AG08395 (cell line): ENCODE results near the gene RPH3AL.

Source experiments
- DNase-seq: peaks from one replicate; pipeline ENCODE4 v3.0.0; 2012; ENCODE audit warnings: mixed read lengths, low spot score

RPH3AL gene

DNA sequence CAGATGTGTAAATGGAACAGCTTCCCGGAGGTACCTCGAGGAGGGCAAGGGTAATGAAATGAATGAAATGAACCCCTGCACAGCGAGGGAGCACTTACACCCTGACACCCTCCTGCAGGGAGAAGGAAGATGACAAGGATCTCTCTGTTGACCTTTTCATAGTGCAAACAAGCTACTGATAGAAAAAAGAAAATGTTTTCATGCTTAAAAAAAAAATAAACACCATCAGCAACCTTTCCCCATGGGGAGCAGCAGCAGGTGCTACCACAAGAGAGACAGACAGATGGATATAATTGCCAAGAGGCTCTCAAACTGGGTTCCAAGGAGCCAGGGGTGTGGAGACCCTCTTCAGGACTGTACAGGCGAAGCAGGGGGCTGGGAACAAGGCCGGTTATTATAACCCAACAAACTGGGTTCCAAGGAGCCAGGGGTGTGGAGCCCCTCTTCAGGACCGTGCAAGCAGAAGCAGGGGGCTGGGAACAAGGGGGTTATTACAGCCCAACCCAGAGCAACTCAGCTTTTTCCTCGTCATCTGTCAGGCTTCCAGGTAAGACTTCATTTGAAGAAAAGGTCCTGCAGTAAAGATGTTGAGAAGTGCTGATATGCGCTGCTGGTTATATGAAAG, 718 bp upstream of the RPH3AL start:
- DNase-seq: no peak

DNA sequence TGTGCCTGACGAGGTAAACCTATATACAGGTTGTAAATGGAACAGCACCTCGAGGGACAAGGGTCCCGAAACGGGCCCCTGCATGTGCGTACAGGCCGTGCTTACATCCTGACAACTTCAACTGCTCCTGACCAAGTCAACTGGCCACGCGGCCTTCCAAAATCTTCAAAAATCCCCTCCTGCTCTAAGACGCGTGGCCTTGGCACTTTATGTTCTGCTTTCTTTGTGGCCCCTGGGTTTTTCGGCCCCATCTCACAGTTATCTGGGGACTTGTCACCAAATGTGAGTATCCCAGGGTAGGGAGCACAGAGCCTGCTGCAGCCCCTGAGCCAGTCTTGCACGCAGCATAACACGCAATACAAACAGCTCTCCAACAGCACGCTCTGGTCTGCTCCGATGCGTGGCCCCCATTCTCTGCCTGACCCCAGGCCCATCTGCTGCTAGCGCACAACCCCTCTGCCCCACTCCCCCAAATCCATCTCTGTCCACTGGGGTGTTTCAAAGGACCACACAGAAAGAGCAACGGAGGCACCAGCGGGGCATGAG, 659 bp downstream of the RPH3AL start:
- DNase-seq: no peak

DNA sequence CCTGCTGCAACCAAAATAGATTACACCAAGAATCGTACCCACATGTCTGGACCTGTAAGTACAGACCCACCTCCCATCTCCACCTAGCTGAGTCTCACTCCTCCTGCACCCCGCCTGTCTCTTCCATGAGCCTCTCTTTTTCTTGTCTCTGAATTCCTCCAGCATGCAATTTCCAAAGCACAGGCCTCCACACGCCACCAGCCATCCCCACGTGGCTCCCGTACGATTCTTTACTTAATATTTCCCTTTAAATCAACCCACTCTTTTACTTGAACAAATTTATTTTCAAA, 1.2 kb downstream of the RPH3AL start:
- no peak for DNase-seq

DNA sequence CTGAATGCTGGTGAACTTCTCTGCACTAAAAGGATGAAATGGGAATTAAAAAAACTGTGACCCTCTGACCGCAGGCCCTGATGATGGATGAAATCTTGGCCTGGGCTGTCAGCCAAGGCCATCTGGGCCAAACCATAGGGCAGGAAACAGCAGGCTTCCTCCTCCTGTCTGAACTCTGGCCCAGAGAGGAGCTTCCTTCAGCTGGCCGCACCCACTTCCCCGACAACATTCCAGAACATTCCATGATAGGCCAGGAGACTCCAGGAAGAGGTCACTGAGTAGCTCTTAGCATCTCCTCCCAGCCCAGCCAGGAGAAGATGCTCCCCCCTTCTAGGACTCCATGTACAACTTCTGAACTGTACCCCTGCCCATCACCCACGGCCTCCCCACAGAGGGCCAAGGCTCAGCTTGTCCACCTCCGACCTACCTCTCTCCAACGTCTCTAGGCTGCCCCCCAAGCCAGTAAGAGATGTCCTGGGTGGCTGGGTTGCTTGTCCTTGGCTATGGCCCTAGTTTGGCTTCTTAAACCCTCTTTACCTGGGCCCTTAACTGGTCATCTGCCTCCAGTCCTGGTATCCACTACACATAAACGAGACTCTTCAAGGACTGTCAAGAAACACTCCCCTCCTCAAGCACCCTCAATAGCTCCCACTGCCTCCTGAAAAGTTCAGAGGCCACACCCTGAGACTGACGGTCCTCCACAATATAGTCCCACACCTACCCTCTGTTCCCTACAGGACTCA, 1.7 kb downstream of the RPH3AL start:
- peak; percentile 95 for DNase-seq

DNA sequence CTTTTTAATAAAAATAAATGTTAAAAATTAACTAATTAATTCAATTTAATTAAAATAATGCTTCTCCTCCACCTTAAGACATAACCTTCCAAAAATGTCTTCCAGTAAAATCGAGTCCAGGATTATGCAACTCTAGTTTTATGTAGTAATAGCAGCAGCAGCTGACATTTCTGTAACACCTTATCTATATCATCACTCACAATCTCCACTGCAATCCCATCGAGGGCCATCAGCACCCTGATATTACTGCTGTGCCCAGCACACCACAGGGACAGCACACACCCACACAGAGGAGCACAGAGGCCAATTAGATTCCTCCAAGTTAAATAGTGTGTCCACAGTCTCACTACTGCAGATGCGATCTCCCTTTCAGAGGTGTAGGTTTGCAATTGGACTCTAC, 2.9 kb downstream of the RPH3AL start:
- DNase-seq: no peak

DNA sequence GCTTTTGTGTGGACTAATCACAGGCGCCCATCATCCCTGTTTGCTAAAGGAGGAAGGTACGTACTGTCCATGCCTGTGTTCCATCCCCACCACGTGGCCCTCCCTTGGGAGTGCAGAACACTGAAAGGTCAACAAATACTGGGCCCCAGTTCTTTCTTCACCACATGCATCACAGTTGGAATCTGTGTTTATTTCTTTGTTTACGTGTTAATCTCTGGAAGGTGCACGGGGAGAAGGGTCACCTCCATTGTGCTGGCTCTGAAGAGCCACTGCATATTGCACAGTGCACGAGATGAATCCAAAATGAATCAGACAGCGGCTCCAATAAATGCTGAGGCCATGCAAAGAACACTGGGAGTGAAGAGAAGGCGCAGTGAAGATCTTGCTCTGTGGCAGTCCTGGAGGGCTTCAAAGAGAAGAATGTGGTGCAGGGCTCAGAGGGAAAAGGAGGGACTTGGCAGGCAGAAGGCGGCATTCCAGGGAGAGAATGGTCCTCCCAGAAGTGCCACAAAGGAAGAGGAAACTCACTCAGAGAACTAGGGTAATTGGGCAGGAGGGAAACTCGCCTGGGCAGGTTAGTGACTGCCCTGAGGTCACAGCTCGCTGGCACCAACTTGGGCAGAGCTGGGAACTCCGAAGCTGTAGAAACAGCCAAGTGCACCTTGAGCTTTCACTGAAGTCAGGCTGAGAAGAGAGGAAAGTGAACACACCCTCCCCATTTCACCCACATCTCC, 3.7 kb downstream of the RPH3AL start:
- DNase-seq: no peak

DNA sequence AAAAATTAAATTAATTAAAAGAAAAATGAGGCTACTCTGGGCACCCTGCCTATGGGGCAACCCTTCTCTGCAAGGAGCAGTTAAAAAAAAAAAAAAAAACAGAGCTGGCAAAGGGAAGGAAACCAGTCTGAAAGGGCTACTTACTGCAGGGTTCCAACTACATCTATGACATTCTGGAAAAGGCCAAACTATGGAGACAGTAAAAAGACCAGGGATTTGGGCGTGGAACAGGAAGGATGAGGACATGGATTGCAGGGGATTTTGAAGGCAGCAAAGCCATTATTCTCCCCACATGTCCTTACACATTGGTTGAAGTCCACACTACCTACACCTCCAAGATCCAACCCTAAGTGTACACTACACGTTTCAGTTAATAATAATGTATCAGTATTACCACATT, 4.6 kb downstream of the RPH3AL start:
- no peak for DNase-seq

DNA sequence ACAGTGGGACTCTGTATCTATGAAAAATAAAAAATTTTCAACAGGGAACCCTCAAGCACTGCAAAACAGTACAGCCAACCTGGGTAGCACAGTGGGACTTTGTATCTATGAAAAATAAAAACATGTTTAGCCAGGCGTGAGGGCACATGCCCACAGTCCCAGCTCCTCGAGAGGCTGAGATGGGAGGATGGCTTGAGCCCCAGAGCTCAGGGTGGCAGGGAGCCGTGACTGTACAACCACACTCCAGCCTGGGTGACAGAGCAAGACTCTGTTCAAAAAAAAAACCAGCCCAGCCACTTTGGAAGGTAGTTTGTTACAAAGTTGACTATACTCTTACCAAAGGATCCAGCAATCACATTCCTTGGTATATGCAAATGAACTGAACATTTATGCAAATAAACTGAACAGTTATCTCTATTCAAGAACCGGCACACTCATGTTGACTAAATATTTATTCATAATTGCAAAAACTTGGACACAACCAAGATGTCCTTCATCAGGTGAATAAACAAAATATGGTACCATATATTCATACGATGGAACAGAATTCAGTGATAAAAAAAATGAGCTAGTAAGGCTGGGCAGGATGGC, 5.2 kb downstream of the RPH3AL start:
- no peak for DNase-seq

DNA sequence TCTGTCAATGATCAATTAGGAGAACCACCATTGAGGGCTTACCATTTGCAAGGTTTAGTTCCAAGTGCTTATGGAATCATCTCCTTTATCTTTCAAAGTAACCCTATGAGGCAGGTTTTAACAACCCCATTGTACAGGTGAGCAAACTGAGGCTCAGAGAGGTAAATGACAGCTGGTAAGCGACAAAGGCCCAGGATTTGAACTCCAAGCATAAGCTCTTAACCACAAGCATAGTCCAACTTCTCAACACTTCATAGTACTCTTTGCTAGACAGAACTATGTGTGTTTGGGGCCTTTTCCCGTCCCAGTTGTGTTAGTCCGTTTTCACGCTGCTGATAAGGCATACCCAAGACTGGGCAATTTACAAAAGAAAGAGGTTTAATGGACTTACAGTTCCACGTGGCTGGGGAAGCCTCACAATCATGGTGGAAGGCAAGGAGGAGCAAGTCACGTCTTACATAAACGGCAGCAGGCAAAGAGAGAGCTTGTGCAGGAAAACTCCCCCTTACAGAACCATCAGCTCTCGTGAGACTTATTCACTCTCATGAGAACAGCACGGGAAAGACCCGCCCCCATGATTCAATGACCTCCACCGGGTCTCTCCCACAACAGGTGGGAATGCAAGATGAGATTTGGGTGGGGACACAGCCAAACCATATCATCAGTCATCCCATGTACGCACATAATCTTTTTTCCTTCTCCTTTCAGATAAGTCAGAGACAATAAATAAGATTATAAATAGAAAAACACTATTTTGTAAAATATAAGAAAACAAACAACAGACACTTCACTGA, 6.4 kb downstream of the RPH3AL start:
- no peak for DNase-seq

DNA sequence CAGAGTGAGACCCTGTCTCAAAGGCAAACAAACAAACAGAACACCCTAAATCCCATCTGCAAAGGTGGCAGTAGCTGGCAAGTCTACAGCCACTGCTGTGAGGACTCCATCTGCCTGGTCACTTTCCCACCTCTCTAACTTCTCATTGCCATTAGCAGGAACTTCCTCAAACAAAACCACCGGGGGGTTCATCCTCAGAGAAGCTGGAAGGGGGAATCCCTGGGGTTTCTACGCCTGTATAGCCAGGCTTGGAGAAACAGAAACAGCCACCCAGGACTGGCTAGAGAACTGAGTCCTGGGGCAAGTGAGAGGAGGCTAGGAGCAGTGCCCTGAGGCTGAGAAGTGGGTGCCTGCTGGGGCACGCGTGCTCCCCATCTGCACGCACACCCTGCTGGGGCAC, 7.3 kb downstream of the RPH3AL start:
- DNase-seq: no peak

DNA sequence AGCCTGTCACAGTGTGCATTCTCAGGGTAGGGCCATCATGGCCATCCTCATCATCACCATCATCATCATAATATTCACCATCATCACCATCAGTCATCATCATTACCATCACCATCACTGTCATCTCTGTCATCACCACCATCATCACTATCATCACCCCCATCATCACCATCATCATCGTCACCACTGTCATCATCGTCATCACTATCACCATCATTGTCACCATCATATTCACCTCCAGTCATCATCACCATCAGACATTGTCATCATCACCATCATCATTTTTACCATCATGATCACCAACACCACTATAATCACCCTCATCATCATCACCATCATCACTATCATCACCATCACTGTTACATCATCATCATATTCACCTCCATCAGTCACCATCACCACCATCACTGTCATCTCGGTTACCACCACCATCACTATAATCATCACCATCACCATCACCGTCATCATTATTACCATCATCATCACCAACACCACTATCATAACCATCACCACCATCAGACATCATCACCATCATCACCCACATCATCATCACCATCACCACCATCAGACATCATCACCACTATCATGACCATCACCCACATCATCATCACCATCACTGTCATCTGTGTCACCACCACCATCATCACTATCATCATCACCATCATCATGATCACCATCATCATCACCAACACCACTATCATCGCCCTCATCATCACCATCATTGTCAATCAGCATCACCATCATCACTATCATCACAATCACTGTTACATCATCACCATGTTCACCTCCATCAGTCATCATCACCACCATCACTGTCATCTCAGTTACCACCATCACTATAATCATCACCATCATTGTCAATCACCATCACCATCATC, 8.5 kb downstream of the RPH3AL start:
- no peak for DNase-seq

DNA sequence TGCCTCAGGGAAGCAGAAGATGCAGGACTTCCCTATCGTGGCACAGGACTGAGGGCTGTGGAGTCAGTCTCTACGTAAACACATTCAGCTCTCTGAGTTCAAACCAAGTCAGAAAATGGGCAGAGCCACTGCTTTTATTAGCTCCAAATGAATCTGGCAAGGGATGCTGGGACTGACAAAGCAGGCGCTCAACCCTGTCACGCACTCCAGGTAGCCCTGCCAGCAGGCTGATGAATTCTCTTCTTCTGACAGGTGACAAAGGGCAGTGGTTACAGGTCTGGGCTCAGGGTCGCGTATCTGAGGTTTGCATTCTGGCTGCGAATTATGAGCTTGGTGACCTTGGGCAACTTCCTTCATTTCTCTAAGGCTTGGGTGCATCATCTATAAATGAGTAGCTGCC, 9.4 kb downstream of the RPH3AL start:
- no peak for DNase-seq

DNA sequence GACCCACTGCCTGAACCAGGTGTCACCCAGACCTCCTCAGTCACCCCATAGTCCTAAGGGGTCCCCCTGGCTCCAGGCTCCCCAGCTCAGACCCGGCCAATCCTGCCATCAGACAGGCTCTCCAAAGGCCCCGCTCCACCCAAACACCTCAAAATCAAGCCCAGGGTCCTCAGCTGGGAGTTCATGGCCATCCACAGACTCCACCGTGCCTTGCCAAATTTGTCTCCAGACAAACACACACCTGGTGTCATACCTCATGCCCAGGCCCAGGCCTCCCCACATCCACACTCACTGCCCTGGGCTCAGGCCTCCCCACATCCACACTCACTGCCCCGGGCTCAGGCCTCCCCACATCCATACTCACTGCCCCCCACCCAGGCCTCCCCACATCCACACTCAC, 12.5 kb downstream of the RPH3AL start:
- no peak for DNase-seq

DNA sequence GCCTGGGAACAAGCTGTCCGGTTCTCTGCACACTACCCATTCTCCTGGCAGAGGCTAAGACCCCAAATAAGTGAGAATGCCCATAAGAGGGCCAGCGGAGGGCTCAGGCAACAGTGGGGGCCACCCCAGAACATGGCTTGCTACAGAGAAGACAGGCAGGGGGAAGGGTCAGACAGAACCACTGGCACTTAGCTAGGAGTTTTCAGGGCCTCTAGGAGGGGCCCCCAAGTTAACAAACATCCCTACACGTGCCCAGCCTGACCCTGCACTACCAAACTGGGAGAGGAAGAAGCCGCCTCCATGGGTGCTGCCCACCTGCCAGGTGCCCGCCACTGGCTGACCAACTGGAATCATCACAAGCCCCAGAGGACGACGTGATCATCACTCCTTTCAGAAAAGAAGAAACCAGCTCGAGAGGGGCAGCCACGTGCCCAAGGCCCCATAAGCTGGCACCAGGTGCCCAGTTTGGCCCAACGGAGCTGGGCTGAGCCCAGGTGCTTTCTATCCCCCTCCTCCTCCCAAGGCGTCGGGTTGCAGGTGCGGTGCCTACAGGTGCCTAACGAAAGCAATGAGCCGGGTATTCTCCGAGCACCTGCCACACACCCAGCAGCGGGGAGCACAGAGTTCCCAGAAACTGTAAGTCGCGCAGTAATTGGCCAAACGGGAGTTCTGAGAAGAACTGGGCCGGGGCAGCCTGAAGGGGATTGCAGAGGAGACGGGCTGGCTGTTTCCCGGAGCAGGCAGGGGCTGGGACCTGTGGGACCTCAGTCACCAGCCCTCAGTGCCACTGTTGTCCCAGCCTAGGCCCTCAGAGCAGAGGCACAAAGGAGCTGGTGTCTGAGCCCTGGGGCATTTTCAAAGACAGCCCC, 13.2 kb downstream of the RPH3AL start:
- DNase-seq: no peak

DNA sequence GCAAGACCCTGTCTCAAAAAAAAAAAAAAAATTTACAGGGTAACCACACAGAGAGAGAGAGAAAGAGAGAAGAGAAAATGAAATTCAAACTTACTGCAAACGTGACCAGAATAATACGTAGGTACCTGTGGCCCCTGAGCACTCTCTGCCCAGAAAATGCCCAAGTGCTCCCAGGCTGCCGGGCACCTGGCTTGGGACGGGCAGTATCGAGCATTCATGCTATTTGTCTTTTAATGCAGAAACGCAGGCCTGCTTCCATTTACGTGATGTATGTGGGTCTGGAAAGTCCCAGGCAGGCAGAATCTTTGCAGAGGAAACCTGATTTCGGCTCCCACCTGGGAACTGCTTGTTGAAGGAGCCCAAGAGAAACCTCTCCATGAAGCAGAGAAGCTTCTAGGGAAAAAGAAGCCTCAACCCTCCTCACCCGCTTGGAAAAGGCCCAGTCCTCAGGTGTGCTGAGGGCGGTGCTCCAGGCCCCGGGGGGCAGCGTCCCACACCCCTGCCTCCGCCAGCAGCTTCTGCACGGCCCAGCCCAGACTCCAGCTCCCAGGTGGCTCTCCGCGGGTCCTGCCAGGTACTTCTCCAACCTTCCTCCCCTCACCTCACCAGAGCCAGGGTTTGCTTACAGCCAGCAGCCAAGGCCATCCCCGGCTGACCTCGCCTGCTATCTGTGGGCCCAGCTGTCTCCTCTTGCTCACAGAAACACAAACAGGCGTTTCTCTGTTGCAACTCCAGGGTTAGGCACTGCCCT, 14.0 kb downstream of the RPH3AL start:
- no peak for DNase-seq

DNA sequence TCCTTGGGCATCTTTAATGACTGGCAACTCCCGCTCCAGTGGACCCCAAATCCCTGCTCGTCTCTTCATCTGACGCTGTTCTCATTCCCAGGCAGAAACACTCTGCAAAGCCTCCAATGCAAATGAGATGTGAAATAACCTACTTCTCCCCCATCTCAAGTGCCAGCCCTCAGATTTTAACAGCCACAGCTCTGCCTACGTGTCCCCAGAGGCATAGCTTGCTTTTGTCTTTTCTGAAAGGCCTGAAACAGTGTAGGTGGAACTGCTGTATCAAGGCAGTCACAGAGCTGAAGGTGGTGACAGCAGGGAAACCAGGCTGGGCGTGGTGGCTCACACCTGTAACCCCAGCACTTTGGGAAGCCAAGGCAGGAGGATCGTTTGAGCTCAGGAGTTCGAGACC, 14.7 kb downstream of the RPH3AL start:
- DNase-seq: no peak

DNA sequence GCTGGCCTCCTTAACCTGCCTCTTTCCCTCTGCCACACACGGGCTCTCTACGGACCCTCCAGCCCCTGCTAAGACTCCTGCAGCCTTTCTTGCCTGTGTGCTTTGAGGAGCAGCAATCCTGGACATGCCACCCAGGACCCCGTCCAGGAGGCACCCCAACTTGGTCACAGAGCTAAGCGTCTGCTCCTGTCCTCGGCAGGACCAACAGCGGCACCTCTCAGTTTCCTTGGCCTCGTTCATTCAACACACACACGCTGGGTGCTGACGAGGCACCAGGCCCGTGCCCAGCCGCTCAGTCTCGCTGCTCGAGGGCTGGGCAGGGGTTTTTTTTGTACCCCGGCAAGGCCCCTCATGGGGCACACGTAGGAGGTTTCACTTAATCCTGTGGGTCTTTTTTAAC, 15.2 kb downstream of the RPH3AL start:
- no peak for DNase-seq

DNA sequence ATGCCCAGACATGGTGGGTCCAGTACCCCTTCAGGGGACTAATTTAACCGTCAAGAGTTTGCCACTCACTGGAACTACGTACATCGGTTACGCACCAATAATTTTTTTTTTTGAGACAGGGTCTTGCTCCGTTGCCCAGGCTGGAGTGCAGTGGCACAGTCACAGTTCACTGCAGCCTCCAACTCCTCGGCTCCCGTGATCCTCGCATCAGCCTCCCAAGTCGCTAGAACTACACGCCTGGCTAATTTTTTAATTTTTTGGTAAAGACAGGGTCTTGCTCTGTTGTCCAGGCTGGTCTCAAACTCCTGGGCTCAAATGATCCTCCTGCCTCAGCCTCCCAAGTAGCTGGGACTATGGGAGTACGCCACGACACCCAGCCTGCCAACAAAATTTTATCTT, 15.6 kb downstream of the RPH3AL start:
- DNase-seq: no peak
